WTC11 (cell line): ENCODE measurements around the gene FRMD4A. TPM values are rescaled to one million over a fixed set of nuclear protein-coding genes. Genes with fewer than 3 reads are reported as not detected.

Experiments used
- ATAC-seq: fragments of 200-7000 bp; cut with Tn5 transposase; 2 replicates; pipeline ENCODE4 v1.10.0; 2021; ENCODE audit warnings: mild to moderate bottlenecking, moderate library complexity
- Bru-seq: library from RNA; stranded (reverse); fragments of 400-500 nt; gene quantifications from one replicate; lab custom pipeline; 2021; lab: Mats Ljungman, UMichigan
- CTCF ChIA-PET: fragments of 300-600 bp; sonication (Branson Sonifier 250); formaldehyde crosslinking; loops from one replicate; lab custom pipeline; 2021; ENCODE audit warnings: antibody characterized with exemption; lab: Charles Lee
- POLR2A ChIA-PET: fragments of 350-600 bp; sonication (Branson Sonifier 250); formaldehyde crosslinking; loops from one replicate; lab custom pipeline; 2021; ENCODE audit warnings: antibody characterized with exemption; lab: Charles Lee
- DNase-seq: peaks from one replicate; pipeline ENCODE4 v3.0.0; 2021; ENCODE audit warnings: low spot score
- H3K27ac Mint-ChIP-seq: 2 replicates; pipeline ENCODE4 v1.8.0; 2021; ENCODE audit warnings: mixed read lengths
- H3K27me3 Mint-ChIP-seq: 2 replicates; pipeline ENCODE4 v1.8.0; 2021; ENCODE audit warnings: low read depth, mild to moderate bottlenecking, moderate library complexity, mixed read lengths
- H3K36me3 Mint-ChIP-seq: 2 replicates; pipeline ENCODE4 v1.8.0; 2021; ENCODE audit warnings: mixed read lengths
- H3K4me1 Mint-ChIP-seq: 2 replicates; pipeline ENCODE4 v1.8.0; 2022; ENCODE audit warnings: mixed read lengths
- H3K4me3 Mint-ChIP-seq: 2 replicates; pipeline ENCODE4 v1.8.0; 2021; ENCODE audit warnings: mild to moderate bottlenecking, moderate library complexity, mixed read lengths
- H3K9me3 Mint-ChIP-seq: 2 replicates; pipeline ENCODE4 v1.8.0; 2021; ENCODE audit warnings: mixed read lengths
- ARID4B ChIP-seq: sonication (generic); formaldehyde crosslinking; IDR thresholded peaks from 2 replicates; pipeline ENCODE4 v1.8.0; 2023; ENCODE audit warnings: missing genetic modification reagents, mild to moderate bottlenecking, borderline replicate concordance
- ATF1 ChIP-seq: sonication (generic); formaldehyde crosslinking; IDR thresholded peaks from 2 replicates; pipeline ENCODE4 v1.8.1; 2023; ENCODE audit warnings: mild to moderate bottlenecking, moderate library complexity, missing genetic modification reagents
- ELF4 ChIP-seq: sonication (generic); formaldehyde crosslinking; IDR thresholded peaks from 2 replicates; pipeline ENCODE4 v1.8.1; 2022; ENCODE audit warnings: low read depth, mild to moderate bottlenecking, moderate library complexity, missing genetic modification reagents
- ETV6 ChIP-seq: sonication (generic); formaldehyde crosslinking; IDR thresholded peaks from 2 replicates; pipeline ENCODE4 v1.8.1; 2022; ENCODE audit warnings: mild to moderate bottlenecking, missing genetic modification reagents
- GTF2I ChIP-seq: fragments of 250-450 bp; sonication (Bioruptor Pico); conservative IDR thresholded peaks from 2 replicates; pipeline ENCODE4 v1.4.0; 2021; ENCODE audit warnings: mild to moderate bottlenecking
- HMGA2 ChIP-seq: fragments of 250-450 bp; sonication (Bioruptor Pico); IDR thresholded peaks from 2 replicates; pipeline ENCODE4 v1.4.0; 2021; ENCODE audit warnings: mild to moderate bottlenecking, moderate library complexity
- JAZF1 ChIP-seq: fragments of 250-450 bp; sonication (Bioruptor Pico); IDR thresholded peaks from 2 replicates; pipeline ENCODE4 v1.9.0; 2021; ENCODE audit warnings: moderate library complexity, mild to moderate bottlenecking, inconsistent platforms
- KAT7 ChIP-seq: sonication (generic); formaldehyde crosslinking; IDR thresholded peaks from 2 replicates; pipeline ENCODE4 v1.8.1; 2023; ENCODE audit warnings: missing genetic modification reagents, mild to moderate bottlenecking, borderline replicate concordance
- MAX ChIP-seq: sonication (generic); formaldehyde crosslinking; IDR thresholded peaks from 2 replicates; pipeline ENCODE4 v1.8.0; 2022; ENCODE audit warnings: mild to moderate bottlenecking, missing genetic modification reagents
- MXD4 ChIP-seq: fragments of 250-450 bp; sonication (Bioruptor Pico); IDR thresholded peaks from 2 replicates; pipeline ENCODE4 v1.8.0; 2021; ENCODE audit warnings: mild to moderate bottlenecking, moderate library complexity, borderline replicate concordance
- PREB ChIP-seq: sonication (generic); formaldehyde crosslinking; IDR thresholded peaks from 2 replicates; pipeline ENCODE4 v1.8.1; 2022; ENCODE audit warnings: mild to moderate bottlenecking, missing genetic modification reagents, moderate library complexity, borderline replicate concordance
- RORB ChIP-seq: fragments of 250-450 bp; sonication (Bioruptor Pico); IDR thresholded peaks from 2 replicates; pipeline ENCODE4 v1.9.0; 2021; ENCODE audit warnings: mild to moderate bottlenecking
- SMAD3 ChIP-seq: sonication (generic); formaldehyde crosslinking; IDR thresholded peaks from 2 replicates; pipeline ENCODE4 v1.8.0; 2022; ENCODE audit warnings: missing genetic modification reagents, mild to moderate bottlenecking, borderline replicate concordance
- SP1 ChIP-seq: sonication (generic); formaldehyde crosslinking; conservative IDR thresholded peaks from 2 replicates; pipeline ENCODE4 v1.8.1; 2022; ENCODE audit warnings: missing genetic modification reagents
- TEAD4 ChIP-seq: sonication (generic); formaldehyde crosslinking; IDR thresholded peaks from 2 replicates; pipeline ENCODE4 v1.8.0; 2022; ENCODE audit warnings: mild to moderate bottlenecking, missing genetic modification reagents
- ZNF423 ChIP-seq: fragments of 250-450 bp; sonication (Bioruptor Pico); IDR thresholded peaks from 2 replicates; pipeline ENCODE4 v2.1.2; 2022; ENCODE audit warnings: mild to moderate bottlenecking, moderate library complexity
- ZNF512 ChIP-seq: sonication (generic); formaldehyde crosslinking; IDR thresholded peaks from 2 replicates; pipeline ENCODE4 v1.8.1; 2022; ENCODE audit warnings: missing genetic modification reagents, borderline replicate concordance
- long read RNA-seq, 3 experiments: library from RNA in 1 of 3; library from capped mRNA in 1 of 3; library from polyadenylated mRNA in 1 of 3; unstranded in 2 of 3; stranded (forward) in 1 of 3; transcript quantifications; one replicate each; pipeline ENCODE4 v2.0.0, GENCODE V29; 2021
- total RNA-seq: library from RNA; stranded (reverse); gene quantifications from 3 replicates; pipeline ENCODE4 v1.2.3, GENCODE V29; 2021

FRMD4A gene
- total RNA-seq = 17.5 to 35.5 TPM (median 22.9 TPM) in 3 replicates
- Bru-seq, nascent RNA = percentile 46 among the genes with signal in this experiment
- long read RNA-seq, experiment 1, partial matches to known transcripts = 3 of 18 reads
- long read RNA-seq, experiment 1, other reads (novel, unspliced or antisense) = 15 of 18 reads
- long read RNA-seq, experiment 2, partial matches to known transcripts = 0 of 7 reads
- long read RNA-seq, experiment 2, other reads (novel, unspliced or antisense) = 7 of 7 reads
- long read RNA-seq, experiment 3, partial matches to known transcripts = 0 of 11 reads
- long read RNA-seq, experiment 3, other reads (novel, unspliced or antisense) = 8 of 11 reads

DNA sequence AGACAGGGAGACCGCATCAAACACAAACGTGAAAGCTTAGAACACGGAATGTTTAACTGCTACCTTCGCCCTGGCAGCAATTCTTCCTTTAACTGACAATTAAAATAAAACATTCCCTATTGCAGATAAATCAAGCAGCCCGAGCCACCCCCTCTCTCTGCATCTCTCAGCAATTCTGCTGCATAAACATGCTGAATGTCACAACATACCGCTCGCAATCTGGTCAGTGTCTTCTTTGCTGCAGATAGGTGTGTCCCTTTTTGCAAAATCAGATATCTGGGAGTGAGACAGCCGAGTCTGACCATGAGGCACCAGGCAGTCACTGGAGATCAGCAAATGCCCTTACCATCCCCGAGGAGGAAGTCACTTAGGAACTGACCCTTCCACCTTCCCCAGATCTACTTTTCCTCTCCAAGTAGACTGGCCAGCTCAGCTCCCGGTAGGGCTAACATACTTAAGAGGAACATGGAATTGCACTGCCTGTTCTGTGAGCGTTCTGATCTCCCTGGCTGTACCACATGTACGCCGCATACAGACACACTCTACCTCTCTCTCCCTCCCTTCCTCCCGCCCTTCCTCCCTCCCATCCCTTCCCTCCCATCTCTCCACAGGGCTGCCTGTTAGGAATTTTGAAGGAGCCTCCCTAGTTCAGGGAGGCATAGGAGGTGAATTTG lies at the start of gene FRMD4A:
FRMD4A (minus strand) TSS at position 537 of the 674 bp plus-strand sequence.
- peak within 1 kb of the TSS; percentile 50 for H3K27ac Mint-ChIP-seq
- ChIA-PET POLR2A (no interaction called here), CTCF (interaction anchor here (0.6 to 1.7 kb wide), 6 partner anchors 28 to 134 kb away, joined by 3 to 14 read pairs (median 4); no protein-coding TSS in a partner anchor)
- ATAC-seq = peak; percentile 50
- peaks cover 44% of the 10 kb centered on the region for H3K4me1 Mint-ChIP-seq
- H3K27me3 Mint-ChIP-seq = peaks cover 2% of the 10 kb centered on the region; the same call in 1 of the 2 replicates
- no peaks in the 10 kb centered on the region for H3K36me3 Mint-ChIP-seq
- DNase-seq = no peak
- no peak for TF ChIP-seq ATF1 (CRISPR knock-in tag)
- TF ChIP-seq ARID4B (CRISPR knock-in tag) = no peak
- no peak for TF ChIP-seq ZNF423 (CRISPR knock-in tag)
- no peak for TF ChIP-seq GTF2I (CRISPR knock-in tag)
- TF ChIP-seq PREB = no peak
- no peak for TF ChIP-seq KAT7
- no peak for TF ChIP-seq RORB (CRISPR knock-in tag)
- TF ChIP-seq SMAD3 (CRISPR knock-in tag) = no peak
- TF ChIP-seq MAX = no peak
- no peak for TF ChIP-seq SP1 (CRISPR knock-in tag)
- TF ChIP-seq ZNF512 (CRISPR knock-in tag) = no peak
- no peak for TF ChIP-seq ETV6 (CRISPR knock-in tag)
- TF ChIP-seq MXD4 = no peak
- no peak for TF ChIP-seq TEAD4
- no peak for TF ChIP-seq JAZF1 (CRISPR knock-in tag)
- TF ChIP-seq ELF4 (CRISPR knock-in tag) = no peak
- TF ChIP-seq HMGA2 (CRISPR knock-in tag) = no peak
- peak within 1 kb of the TSS; percentile 46 for H3K4me3 Mint-ChIP-seq
- no peaks in the 10 kb centered on the region for H3K9me3 Mint-ChIP-seq
